H9 (cell line): ENCODE measurements around the gene RIC1. TPM values are rescaled to one million over a fixed set of nuclear protein-coding genes. Genes with fewer than 3 reads are reported as not detected.

Source experiments
- DNase-seq: peaks from one replicate; pipeline ENCODE4 v3.0.0-alpha.2; 2017
- H2AFZ ChIP-seq: one replicate; pipeline ENCODE4 v1.6.1; 2013; ENCODE audit warnings: mild to moderate bottlenecking, low read length, control low read depth, moderate library complexity
- H2AK5ac ChIP-seq: 2 replicates; pipeline ENCODE4 v1.6.1; 2013; ENCODE audit warnings: low read length, control low read depth, mixed read lengths; ENCODE audit not compliant: insufficient read length
- H2BK120ac ChIP-seq: one replicate; pipeline ENCODE4 v1.6.1; 2013; ENCODE audit warnings: low read depth, mild to moderate bottlenecking, low read length, control low read depth, inconsistent platforms; ENCODE audit not compliant: poor library complexity, severe bottlenecking
- H2BK12ac ChIP-seq: 2 replicates; pipeline ENCODE4 v1.6.1; 2013; ENCODE audit warnings: low read length, control low read depth, mixed read lengths, low read depth; ENCODE audit not compliant: insufficient read length
- H2BK15ac ChIP-seq: 2 replicates; pipeline ENCODE4 v1.6.1; 2013; ENCODE audit warnings: low read depth, low read length, control low read depth
- H2BK20ac ChIP-seq: one replicate; pipeline ENCODE4 v1.6.1; 2013; ENCODE audit warnings: low read depth, mild to moderate bottlenecking, low read length, control low read depth, inconsistent platforms; ENCODE audit not compliant: poor library complexity, severe bottlenecking
- H2BK5ac ChIP-seq: 2 replicates; pipeline ENCODE4 v1.6.1; 2013; ENCODE audit warnings: low read length, control low read depth, mixed read lengths; ENCODE audit not compliant: insufficient read length
- H3K14ac ChIP-seq: 2 replicates; pipeline ENCODE4 v1.6.1; 2013; ENCODE audit warnings: low read length, control low read depth; ENCODE audit not compliant: insufficient read depth
- H3K18ac ChIP-seq: 2 replicates; pipeline ENCODE4 v1.6.1; 2013; ENCODE audit warnings: low read depth, mild to moderate bottlenecking, mixed read lengths, low read length, control low read depth; ENCODE audit not compliant: insufficient read length
- H3K23ac ChIP-seq: 2 replicates; pipeline ENCODE4 v1.6.1; 2013; ENCODE audit warnings: low read length, control low read depth, mixed read lengths, low read depth; ENCODE audit not compliant: insufficient read length
- H3K23me2 ChIP-seq: 2 replicates; pipeline ENCODE4 v1.6.1; 2013; ENCODE audit warnings: low read depth, mild to moderate bottlenecking, mixed read lengths, low read length, control low read depth; ENCODE audit not compliant: insufficient read length, poor library complexity, severe bottlenecking
- H3K27ac ChIP-seq: 2 replicates; pipeline ENCODE4 v1.5.1; 2013; ENCODE audit warnings: low read length, control low read depth, mixed read lengths, low read depth; ENCODE audit not compliant: insufficient read length
- H3K27me3 ChIP-seq: 2 replicates; pipeline ENCODE4 v1.6.1; 2013; ENCODE audit warnings: low read length, control low read depth, inconsistent platforms; ENCODE audit not compliant: insufficient read depth
- H3K4ac ChIP-seq: 2 replicates; pipeline ENCODE4 v1.6.1; 2013; ENCODE audit warnings: low read depth, mild to moderate bottlenecking, control low read depth, inconsistent platforms, low read length, moderate library complexity
- H3K4me1 ChIP-seq: 2 replicates; pipeline ENCODE4 v1.6.1; 2013; ENCODE audit warnings: low read length, control low read depth, inconsistent platforms; ENCODE audit not compliant: insufficient read depth
- H3K4me2 ChIP-seq: 2 replicates; pipeline ENCODE4 v1.6.1; 2013; ENCODE audit warnings: low read length, control low read depth, mixed read lengths; ENCODE audit not compliant: insufficient read length, insufficient read depth
- H3K56ac ChIP-seq: 2 replicates; pipeline ENCODE4 v1.6.1; 2013; ENCODE audit warnings: low read depth, mild to moderate bottlenecking, mixed read lengths, low read length, control low read depth; ENCODE audit not compliant: insufficient read length
- H3K79me1 ChIP-seq: 2 replicates; pipeline ENCODE4 v1.6.1; 2013; ENCODE audit warnings: low read depth, mild to moderate bottlenecking, moderate library complexity, low read length, control low read depth, inconsistent platforms; ENCODE audit not compliant: insufficient read depth, poor library complexity, severe bottlenecking
- H3K79me2 ChIP-seq: 2 replicates; pipeline ENCODE4 v1.6.1; 2013; ENCODE audit warnings: low read length, control low read depth, inconsistent platforms; ENCODE audit not compliant: insufficient read depth
- H3K9ac ChIP-seq: 2 replicates; pipeline ENCODE4 v1.6.1; 2013; ENCODE audit warnings: low read length, control low read depth, mixed read lengths; ENCODE audit not compliant: insufficient read length; ENCODE audit errors: extremely low read depth
- H3K9me3 ChIP-seq: one replicate; pipeline ENCODE4 v1.6.1; 2013; ENCODE audit warnings: low read depth, low read length, inconsistent platforms; ENCODE audit not compliant: control insufficient read depth
- H3T11ph ChIP-seq: one replicate; pipeline ENCODE4 v1.6.1; 2013; ENCODE audit warnings: mild to moderate bottlenecking, low read length, control low read depth, inconsistent platforms
- H4K20me1 ChIP-seq: one replicate; pipeline ENCODE4 v1.6.1; 2013; ENCODE audit not compliant: control insufficient read depth, insufficient read length, insufficient read depth
- H4K5ac ChIP-seq: 2 replicates; pipeline ENCODE4 v1.6.1; 2013; ENCODE audit warnings: low read depth, mild to moderate bottlenecking, mixed read lengths, low read length, control low read depth; ENCODE audit not compliant: insufficient read length
- H4K8ac ChIP-seq: replicated peaks from 2 replicates; pipeline ENCODE4 v1.6.1; 2013; ENCODE audit warnings: low read length, control low read depth, mixed read lengths, low read depth; ENCODE audit not compliant: insufficient read length
- H4K91ac ChIP-seq: 2 replicates; pipeline ENCODE4 v1.6.1; 2013; ENCODE audit warnings: low read depth, mild to moderate bottlenecking, moderate library complexity, mixed read lengths, low read length, control low read depth; ENCODE audit not compliant: insufficient read length
- H3K27ac Mint-ChIP-seq, 3 experiments: 2 replicates in 2 of 3; 3 replicates in 1 of 3; pipeline ENCODE4 v1.8.0; 2020 to 2021; ENCODE audit warnings: mixed read lengths in 3 of 3, mild to moderate bottlenecking in 1 of 3, moderate library complexity in 1 of 3
- H3K27me3 Mint-ChIP-seq: 2 replicates; pipeline ENCODE4 v1.8.0; 2021; ENCODE audit warnings: low read depth, mild to moderate bottlenecking, moderate library complexity, mixed read lengths
- H3K36me3 Mint-ChIP-seq, 3 experiments: 2 replicates in 2 of 3; 3 replicates in 1 of 3; pipeline ENCODE4 v1.8.0; 2020 to 2021; ENCODE audit warnings: low read depth in 3 of 3, mixed read lengths in 3 of 3; ENCODE audit not compliant: insufficient read depth in 1 of 3
- H3K4me1 Mint-ChIP-seq, 2 experiments: 2 replicates each; pipeline ENCODE4 v1.8.0; 2020; ENCODE audit warnings: mixed read lengths in 2 of 2
- H3K4me3 Mint-ChIP-seq, 2 experiments: 2 replicates in 1 of 2; 3 replicates in 1 of 2; pipeline ENCODE4 v1.8.0; 2020 to 2021; ENCODE audit warnings: mild to moderate bottlenecking in 2 of 2, mixed read lengths in 2 of 2, moderate library complexity in 1 of 2
- H3K9me3 Mint-ChIP-seq, 2 experiments: 2 replicates in 1 of 2; 3 replicates in 1 of 2; pipeline ENCODE4 v1.8.0; 2020; ENCODE audit warnings: mild to moderate bottlenecking in 2 of 2, mixed read lengths in 2 of 2, moderate library complexity in 1 of 2
- CTCF ChIP-seq: fragments of 200-600 bp; sonication (generic); conservative IDR thresholded peaks from 3 replicates; pipeline ENCODE4 v1.8.0; 2021; ENCODE audit warnings: antibody characterized with exemption, mild to moderate bottlenecking
- WGBS: extraction: QIAGEN DNeasy Blood & Tissue Kit; methylation state at CpG from one replicate; pipeline ENCODE4 v1.1.7; 2013; ENCODE audit warnings: missing lambda C conversion rate, low lambda C conversion rate, mixed read lengths; ENCODE audit not compliant: insufficient read length; ENCODE audit errors: extremely low coverage; 5-methylcytosine and 5-hydroxymethylcytosine counted together
- total RNA-seq: library from RNA; stranded (reverse); gene quantifications from 2 replicates; pipeline ENCODE4 v1.2.1, GENCODE V29; 2021

RIC1 gene
- total RNA-seq, 1 experiment from 2014 or later: 13.7 TPM

GRCh38 chr9:5632540-5632939, 3.6 kb downstream of the RIC1 start:
- H2BK12ac ChIP-seq: no peak overlapping the region
- Mint-ChIP-seq H3K9me3 (peaks cover 0 to 12% of the 10 kb centered on the region in 2 experiments; a peak in 3 of 5 replicates), H3K4me3 (no peak overlapping the region), H3K27ac (no peak overlapping the region), H3K27me3 (no peaks in the 10 kb centered on the region), H3K4me1 (peaks cover 20 to 21% of the 10 kb centered on the region in 2 experiments), H3K36me3 (peaks cover 0 to 19% (median 10%) of the 10 kb centered on the region in 3 experiments; a peak in 5 of 7 replicates)
- WGBS: 100% methylated on average over 1 of the region's 3 CpGs
- no peaks in the 10 kb centered on the region for H4K20me1 ChIP-seq
- H2AFZ ChIP-seq: no peak overlapping the region
- H3K9me3 ChIP-seq: no peaks in the 10 kb centered on the region
- H3K56ac ChIP-seq: no peak overlapping the region
- no peak for DNase-seq
- no peak overlapping the region for H3K4ac ChIP-seq
- no peaks in the 10 kb centered on the region for H3K27me3 ChIP-seq
- no peak overlapping the region for H4K5ac ChIP-seq
- H2BK20ac ChIP-seq: no peak overlapping the region
- H3K79me2 ChIP-seq: peaks cover 24% of the 10 kb centered on the region; the same call in 1 of the 2 replicates
- H3K23me2 ChIP-seq: peaks cover 11% of the 10 kb centered on the region
- no peak overlapping the region for H2BK5ac ChIP-seq
- no peak overlapping the region for H4K91ac ChIP-seq
- H3T11ph ChIP-seq: no peak overlapping the region
- H3K79me1 ChIP-seq: peaks cover 5% of the 10 kb centered on the region
- no peak overlapping the region for H3K18ac ChIP-seq
- H3K9ac ChIP-seq: no peak overlapping the region
- no peak overlapping the region for H3K23ac ChIP-seq
- TF ChIP-seq CTCF: no peak
- H3K4me1 ChIP-seq: no peaks in the 10 kb centered on the region
- H4K8ac ChIP-seq: no peak overlapping the region
- H2AK5ac ChIP-seq: no peak overlapping the region
- no peak overlapping the region for H3K4me2 ChIP-seq
- H2BK15ac ChIP-seq: no peak overlapping the region
- no peak overlapping the region for H2BK120ac ChIP-seq
- H3K14ac ChIP-seq: no peak overlapping the region
- H3K27ac ChIP-seq: no peak overlapping the region
